Measurements from ENCODE around the gene HERC4.

DNA sequence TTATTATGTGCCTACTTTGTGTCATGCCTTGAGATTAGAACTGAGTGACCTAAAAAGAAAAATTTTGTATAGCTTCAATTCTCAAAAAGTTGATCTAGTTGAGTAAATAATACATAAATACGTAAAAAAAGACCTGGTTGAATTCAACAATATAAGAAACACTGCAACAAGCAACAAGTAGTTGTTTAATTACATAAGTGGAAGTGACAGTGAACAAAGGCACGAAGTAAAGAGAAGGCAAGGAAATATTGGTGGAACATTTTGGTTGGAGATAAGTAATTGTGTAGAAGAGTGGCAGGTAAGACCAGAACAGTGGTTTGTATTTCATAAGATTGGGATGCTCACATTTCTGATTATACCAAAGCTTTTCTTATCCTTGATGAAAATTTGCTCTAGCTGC is 26.0 kb upstream of the HERC4 start:
- TF ChIP-seq, protein P1, sequence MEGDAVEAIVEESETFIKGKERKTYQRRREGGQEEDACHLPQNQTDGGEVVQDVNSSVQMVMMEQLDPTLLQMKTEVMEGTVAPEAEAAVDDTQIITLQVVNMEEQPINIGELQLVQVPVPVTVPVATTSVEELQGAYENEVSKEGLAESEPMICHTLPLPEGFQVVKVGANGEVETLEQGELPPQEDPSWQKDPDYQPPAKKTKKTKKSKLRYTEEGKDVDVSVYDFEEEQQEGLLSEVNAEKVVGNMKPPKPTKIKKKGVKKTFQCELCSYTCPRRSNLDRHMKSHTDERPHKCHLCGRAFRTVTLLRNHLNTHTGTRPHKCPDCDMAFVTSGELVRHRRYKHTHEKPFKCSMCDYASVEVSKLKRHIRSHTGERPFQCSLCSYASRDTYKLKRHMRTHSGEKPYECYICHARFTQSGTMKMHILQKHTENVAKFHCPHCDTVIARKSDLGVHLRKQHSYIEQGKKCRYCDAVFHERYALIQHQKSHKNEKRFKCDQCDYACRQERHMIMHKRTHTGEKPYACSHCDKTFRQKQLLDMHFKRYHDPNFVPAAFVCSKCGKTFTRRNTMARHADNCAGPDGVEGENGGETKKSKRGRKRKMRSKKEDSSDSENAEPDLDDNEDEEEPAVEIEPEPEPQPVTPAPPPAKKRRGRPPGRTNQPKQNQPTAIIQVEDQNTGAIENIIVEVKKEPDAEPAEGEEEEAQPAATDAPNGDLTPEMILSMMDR (conservative IDR thresholded peaks at IDR 0.05; ENCODE audit: low read length): no peak
- no peak for TF ChIP-seq EZH2phosphoT487 (IDR thresholded peaks at IDR 0.05; ENCODE audit: borderline replicate concordance, low read depth, low read length)
